GM18511 (cell line): Measurements from ENCODE around the gene SCP2D1.

Source experiments
- ATAC-seq: cut with Tn5 transposase; IDR thresholded peaks from one replicate; pipeline ENCODE4 v1.9.1; 2021; ENCODE audit warnings: mild to moderate bottlenecking, moderate library complexity; ENCODE audit not compliant: unreplicated experiment

Gene SCP2D1

GRCh38 chr20:18811186-18811585 is 2.4 kb upstream of the SCP2D1 start:
- no peak for ATAC-seq

- ATAC-seq, result no peak
Measured at GRCh38 chr20:18811904-18812303, 1.7 kb upstream of the SCP2D1 start.

- ATAC-seq, result no peak
Measured at GRCh38 chr20:18815194-18815942, 1.8 kb downstream of the SCP2D1 start.

GRCh38 chr20:18822832-18823231 is 9.2 kb downstream of the SCP2D1 start:
- ATAC-seq, result no peak

GRCh38 chr20:18831830-18832499 is 18.4 kb downstream of the SCP2D1 start:
- ATAC-seq, result no peak

GRCh38 chr20:18832546-18833200 is 19.1 kb downstream of the SCP2D1 start:
- no peak for ATAC-seq

GRCh38 chr20:18835466-18836256 is 22.1 kb downstream of the SCP2D1 start:
- no peak for ATAC-seq

GRCh38 chr20:18837718-18838117 is 24.1 kb downstream of the SCP2D1 start:
- ATAC-seq, result no peak

GRCh38 chr20:18839507-18840247 is 26.1 kb downstream of the SCP2D1 start:
- ATAC-seq, result no peak

- ATAC-seq, result no peak
Measured at GRCh38 chr20:18840248-18840645, 26.7 kb downstream of the SCP2D1 start.

GRCh38 chr20:18845017-18845416 is 31.4 kb downstream of the SCP2D1 start:
- ATAC-seq, result no peak

- no peak for ATAC-seq
Measured at GRCh38 chr20:18847226-18847755, 33.7 kb downstream of the SCP2D1 start.

GRCh38 chr20:18849131-18849530 is 35.5 kb downstream of the SCP2D1 start:
- no peak for ATAC-seq

- no peak for ATAC-seq
Measured at GRCh38 chr20:18851629-18852028, 38.0 kb downstream of the SCP2D1 start.

GRCh38 chr20:18852318-18852717 is 38.7 kb downstream of the SCP2D1 start:
- ATAC-seq, result no peak

GRCh38 chr20:18853216-18853615 is 39.6 kb downstream of the SCP2D1 start:
- ATAC-seq, result no peak

- ATAC-seq, result no peak
Measured at GRCh38 chr20:18853946-18854646, 40.5 kb downstream of the SCP2D1 start.

- no peak for ATAC-seq
Measured at GRCh38 chr20:18855882-18856281, 42.3 kb downstream of the SCP2D1 start.

GRCh38 chr20:18856873-18857272 is 43.3 kb downstream of the SCP2D1 start:
- ATAC-seq, result no peak

- no peak for ATAC-seq
Measured at GRCh38 chr20:18857640-18858039, 44.1 kb downstream of the SCP2D1 start.
